NCI-H2081 (cell line): Measurements from ENCODE around the gene MAP3K13.
"Not testable (repeated sequence)": the region's sequence is repeated elsewhere in the genome, so short reads cannot be mapped to it uniquely, and the experiment has no call there.

Experiments
- DNase-seq, 2 experiments: peaks; one replicate each; lab custom pipeline; 2025; lab: John Stamatoyannopoulos, UW

The MAP3K13 gene

DNA sequence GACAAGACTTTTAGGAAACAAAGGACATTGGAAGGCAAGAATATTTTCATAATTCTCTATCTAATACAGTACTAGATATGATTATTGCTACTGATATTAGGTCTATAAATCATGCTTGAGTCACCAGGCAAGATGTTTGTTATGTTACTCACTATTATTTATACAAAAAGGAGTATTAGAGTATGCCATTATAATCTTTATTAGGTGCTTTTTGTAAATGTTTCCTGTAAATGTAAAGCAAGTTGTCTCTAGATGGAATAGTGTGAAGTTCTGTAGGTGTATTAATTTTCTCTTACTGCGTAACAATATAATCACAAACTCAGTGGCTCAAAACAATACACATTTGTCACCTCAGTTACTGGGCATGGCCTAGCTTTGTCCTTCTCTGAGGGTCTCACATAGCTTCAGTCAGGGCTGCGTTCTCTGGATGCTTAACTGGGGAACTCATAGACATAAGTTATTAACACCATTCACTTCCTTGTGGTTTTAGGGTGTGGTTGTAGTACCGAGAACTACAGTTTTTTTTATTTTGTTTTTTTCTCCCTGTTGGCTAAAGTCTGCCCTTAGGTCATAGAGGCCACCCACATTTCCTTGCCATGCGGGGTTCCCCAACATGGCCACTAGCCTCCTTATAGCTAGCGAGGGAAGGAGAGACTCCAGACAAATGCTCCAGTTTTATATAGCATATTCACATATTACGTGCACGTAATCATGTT lies 20.3 kb upstream of the MAP3K13 start:
- DNase-seq = no peak

GRCh38 chr3:185347399-185347798 lies 15.5 kb upstream of the MAP3K13 start:
- no peak for DNase-seq

DNA sequence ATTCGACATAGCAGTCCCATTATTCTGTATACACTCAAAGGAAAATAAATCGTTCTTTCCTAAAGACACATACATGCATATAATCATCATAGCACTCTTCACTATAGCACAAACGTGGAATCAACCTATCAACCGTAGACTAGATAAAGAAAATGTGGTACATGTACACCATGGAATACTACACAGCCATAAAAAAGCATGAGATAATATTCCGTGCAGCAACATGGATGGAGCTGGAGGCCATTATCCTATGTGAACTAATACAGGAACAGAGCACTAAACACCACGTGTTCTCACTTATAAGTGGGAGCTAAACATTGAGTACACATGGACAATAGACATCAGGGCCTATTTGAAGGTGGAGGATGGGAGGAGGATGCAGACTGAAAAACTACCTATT lies 12.1 kb upstream of the MAP3K13 start:
- no peak for DNase-seq

GRCh38 chr3:185351396-185351795 lies 11.5 kb upstream of the MAP3K13 start:
- DNase-seq = no peak

DNA sequence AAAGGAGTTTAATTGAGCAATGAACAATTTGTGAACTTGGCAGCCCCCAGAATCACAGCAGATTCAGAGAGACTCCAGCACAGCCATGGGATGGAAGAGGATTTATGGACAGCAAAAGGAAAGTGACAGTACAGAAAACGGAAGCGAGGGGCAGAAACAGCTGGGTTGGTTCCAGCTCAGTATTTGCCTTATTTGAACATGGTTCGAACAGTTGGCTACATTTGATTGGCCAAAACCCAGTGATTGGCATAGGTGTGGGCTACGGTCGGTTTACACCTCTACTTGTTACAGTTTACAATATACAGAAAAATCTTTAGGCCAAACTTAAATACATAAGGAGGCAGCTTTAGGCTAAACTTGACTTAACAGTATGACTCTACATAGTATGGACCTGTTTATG lies 9.7 kb upstream of the MAP3K13 start:
- no peak for DNase-seq

- DNase-seq = peak; percentile 93 to 96
These were observed 8.9 kb upstream of the MAP3K13 start for GRCh38 chr3:185353823-185354614.

- no peak for DNase-seq
These were observed 6.4 kb upstream of the MAP3K13 start for GRCh38 chr3:185356499-185356898.

DNA sequence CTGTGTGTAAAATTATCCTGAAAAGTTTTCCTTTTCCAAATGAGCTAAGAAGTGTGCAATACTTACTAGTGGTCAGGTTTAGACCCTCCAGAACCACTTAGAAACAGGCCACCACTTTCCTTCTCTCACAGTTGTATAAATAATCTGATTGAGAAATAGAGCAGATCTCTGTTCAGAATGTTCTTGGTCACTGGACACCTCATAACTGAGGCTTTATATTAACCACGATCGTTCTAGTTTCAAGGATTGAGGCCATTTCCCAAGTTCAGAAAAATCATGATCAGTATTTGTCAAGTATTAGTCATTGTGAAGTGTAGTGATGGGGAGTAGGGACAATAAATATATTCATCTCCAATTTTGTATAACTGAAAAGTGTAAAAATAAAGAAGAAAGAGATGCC lies 1.0 kb upstream of the MAP3K13 start:
- no peak for DNase-seq

DNA sequence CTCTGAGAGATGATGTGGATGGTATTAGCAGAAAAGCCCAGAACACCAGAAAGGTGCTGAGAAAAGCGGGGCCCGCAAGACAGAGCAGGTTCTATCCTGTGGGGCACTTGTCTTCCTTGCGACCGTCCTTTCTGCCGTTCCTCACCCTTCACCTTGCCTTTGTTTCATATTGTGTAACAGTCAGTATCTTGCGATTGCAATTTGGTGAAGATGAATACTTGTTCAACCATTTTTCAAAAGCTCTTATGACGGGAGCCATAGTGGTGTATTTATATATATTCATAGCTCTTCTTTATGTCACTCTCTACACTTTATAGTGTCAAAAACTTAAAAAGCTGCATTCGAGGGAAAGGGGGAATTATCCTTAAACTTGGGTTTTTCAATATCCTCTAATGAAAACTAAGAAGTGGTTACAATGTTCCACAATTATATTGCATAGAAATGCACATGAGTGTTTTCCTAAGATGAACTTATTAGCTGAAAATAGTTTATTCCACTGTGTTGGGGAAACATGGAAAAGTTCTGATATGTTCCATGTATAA lies 797 bp downstream of the MAP3K13 start:
- no peak for DNase-seq

DNA sequence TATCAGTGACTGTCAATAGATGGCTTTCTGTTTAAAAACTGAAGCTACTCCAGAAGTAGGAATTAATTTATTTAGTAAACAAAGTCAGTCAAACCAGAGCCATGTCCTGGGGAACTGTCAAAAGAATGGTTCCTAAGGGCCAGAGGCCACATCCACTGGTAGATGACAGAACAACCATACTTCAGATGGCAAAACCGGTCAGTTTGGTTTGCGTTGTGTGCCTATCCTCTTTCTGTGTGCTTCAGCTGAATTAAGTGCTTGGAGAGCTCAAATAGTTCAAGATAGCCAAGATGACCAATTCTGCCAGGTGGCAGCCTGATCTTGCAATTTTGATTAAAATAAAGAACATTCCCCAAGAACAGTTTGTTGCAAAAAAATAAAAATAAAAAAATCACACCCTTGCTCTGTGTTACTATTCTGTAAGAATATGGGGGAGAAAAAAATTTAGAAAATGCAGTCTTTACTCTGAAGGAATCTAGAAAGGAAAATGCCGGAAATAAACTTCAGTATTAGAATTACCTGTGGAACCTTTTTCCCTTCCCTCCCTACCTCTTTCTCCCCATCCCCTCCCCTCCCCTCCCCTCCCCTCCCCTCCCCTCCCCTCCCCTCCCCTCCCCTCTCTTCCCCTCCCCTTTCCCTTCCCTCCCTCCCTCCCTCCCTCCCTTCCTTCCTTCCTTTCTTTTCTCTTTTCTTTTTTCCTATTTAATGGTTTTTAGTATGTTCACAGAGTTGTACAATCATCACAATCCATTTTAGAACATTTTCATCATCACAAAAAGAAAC lies 2.5 kb downstream of the MAP3K13 start:
- DNase-seq = peak in 1 of 2 experiments; percentile 37

DNA sequence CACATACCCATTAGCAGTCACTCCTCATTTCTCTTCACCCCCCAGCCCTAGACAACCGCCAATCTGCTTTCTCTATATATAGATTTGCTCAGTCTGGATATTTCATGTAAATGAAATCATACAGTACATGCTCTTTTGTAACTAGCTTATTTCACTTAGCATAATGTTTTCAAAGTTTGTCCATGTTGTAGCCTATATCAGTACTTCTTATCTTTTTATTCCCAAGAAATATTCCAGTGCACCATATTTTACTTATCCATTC lies 3.1 kb downstream of the MAP3K13 start:
- no peak for DNase-seq

DNA sequence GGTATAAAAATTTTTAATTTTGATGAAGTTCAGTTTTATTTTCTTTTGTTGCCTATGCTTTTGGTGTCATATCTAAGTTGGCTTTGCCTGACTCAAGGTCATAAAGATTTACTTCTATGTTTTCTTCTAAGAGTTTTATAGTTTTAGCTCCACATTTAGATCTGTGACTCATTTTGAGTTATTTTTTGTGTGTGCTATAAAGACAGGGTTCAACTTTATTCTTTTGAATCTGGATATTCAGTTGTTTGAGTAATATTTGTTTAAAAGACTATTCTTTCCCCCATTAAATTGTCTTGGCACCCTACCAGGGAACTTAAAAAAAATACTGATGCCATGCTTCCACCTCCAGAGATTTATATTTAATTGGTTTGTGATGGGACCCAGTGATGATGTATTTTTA lies 4.0 kb downstream of the MAP3K13 start:
- no peak for DNase-seq

DNA sequence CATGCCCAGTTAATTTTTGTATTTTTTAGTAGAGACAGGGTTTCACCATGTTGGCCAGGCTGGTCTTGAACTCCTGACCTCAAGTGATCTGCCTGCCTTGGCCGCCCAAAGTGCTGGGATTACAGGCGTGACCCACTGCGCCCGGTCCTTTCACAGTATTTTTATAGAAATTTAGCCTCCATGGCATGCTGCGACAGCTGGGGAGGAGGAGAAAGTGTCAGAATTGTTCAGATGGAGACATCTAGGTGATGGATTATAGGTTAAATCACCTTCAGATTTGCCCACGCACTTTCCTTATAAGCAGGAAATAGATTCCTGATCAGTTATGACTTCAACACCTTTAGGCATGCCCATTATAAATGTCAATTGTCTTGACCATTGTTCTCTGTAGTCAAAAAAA lies 7.4 kb downstream of the MAP3K13 start:
- not testable (repeated sequence) for DNase-seq

GRCh38 chr3:185371306-185372074 lies 8.6 kb downstream of the MAP3K13 start:
- DNase-seq = no peak

- no peak for DNase-seq
These were observed 18.6 kb downstream of the MAP3K13 start for GRCh38 chr3:185381320-185382058.

DNA sequence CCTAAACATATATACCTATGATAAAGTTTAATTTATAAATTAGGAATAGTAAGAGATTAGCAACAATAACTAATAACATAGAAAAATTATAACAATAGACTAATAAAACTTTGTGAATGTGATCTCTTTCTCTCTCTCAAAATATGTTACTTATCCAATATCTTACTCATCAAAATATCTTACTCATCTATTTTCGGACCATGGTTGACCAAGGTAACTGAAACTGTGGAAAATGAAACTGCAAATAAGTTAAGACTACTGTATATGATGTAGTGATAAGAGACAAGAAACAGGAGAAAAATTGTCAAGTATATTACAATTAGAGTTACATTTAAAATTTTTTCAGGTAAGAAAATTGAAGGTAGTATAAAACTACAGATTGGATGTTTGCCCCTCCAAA lies 19.2 kb downstream of the MAP3K13 start:
- no peak for DNase-seq

DNA sequence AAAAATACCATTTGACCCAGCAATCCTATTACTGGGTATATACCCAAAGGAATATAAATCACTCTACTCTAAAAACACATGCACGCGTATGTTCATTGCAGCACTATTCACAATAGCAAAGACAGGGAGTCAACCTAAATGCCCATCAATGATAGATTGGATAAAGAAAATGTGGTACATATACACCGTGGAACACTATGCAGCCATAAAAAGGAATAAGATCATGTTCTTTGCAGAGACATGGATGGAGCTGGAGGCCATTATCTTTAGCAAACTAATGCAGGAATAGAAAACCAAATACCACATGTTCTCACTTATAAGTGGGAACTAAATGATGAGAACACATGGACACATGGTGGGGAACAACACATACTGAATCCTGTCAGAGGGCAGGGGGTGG lies 23.6 kb downstream of the MAP3K13 start:
- DNase-seq = not testable (repeated sequence)

GRCh38 chr3:185387646-185388045 lies 24.7 kb downstream of the MAP3K13 start:
- DNase-seq = no peak

- DNase-seq = no peak
These were observed 30.1 kb downstream of the MAP3K13 start for GRCh38 chr3:185393055-185393454.

GRCh38 chr3:185397676-185398075 lies 34.7 kb downstream of the MAP3K13 start:
- DNase-seq = no peak
